IMR-90 (cell line): Measurements from ENCODE around the gene IGSF10. TPM values are rescaled to one million over a fixed set of nuclear protein-coding genes. Genes with fewer than 3 reads are reported as not detected.

Experiments used
- ATAC-seq: fragments of 200-7000 bp; cut with Tn5 transposase; 2 replicates; pipeline ENCODE4 v1.9.1; 2020; ENCODE audit warnings: low read depth, mild to moderate bottlenecking, moderate library complexity
- BruUV-seq: library from RNA; stranded (reverse); fragments of 400-500 nt; replicated peaks from 2 replicates; lab custom pipeline; 2021; lab: Mats Ljungman, UMichigan
- CTCF ChIA-PET: fragments of 300-600 bp; formaldehyde crosslinking; extraction: SDS; loops from one replicate; lab custom pipeline; 2021; ENCODE audit warnings: antibody characterized with exemption; lab: Yijun Ruan, JAX
- POLR2A ChIA-PET: fragments of 300-600 bp; sonication (Branson Sonifier 250); formaldehyde crosslinking; loops from one replicate; lab custom pipeline; 2022; ENCODE audit warnings: antibody characterized with exemption; ENCODE audit not compliant: unreplicated experiment; lab: Charles Lee
- DNase-seq: peaks from one replicate; pipeline ENCODE4 v3.0.0; 2013
- H2AFZ ChIP-seq: replicated peaks from 2 replicates; pipeline ENCODE3; 2013; ENCODE audit warnings: low read length, mild to moderate bottlenecking; ENCODE audit not compliant: poor library complexity
- H2AK5ac ChIP-seq: 2 replicates; pipeline ENCODE4 v1.6.1; 2013; ENCODE audit warnings: low read depth, low read length, inconsistent platforms
- H2AK9ac ChIP-seq: replicated peaks from 2 replicates; pipeline ENCODE3; 2013; ENCODE audit warnings: mild to moderate bottlenecking, low read depth, low read length, moderate library complexity; ENCODE audit not compliant: poor library complexity
- H2BK120ac ChIP-seq: 2 replicates; pipeline ENCODE4 v1.6.1; 2013; ENCODE audit warnings: low read depth, low read length, inconsistent platforms
- H2BK15ac ChIP-seq: 3 replicates; pipeline ENCODE4 v1.6.1; 2013; ENCODE audit warnings: low read depth, low read length, inconsistent platforms
- H2BK20ac ChIP-seq: 2 replicates; pipeline ENCODE4 v1.6.1; 2013; ENCODE audit warnings: low read depth, mild to moderate bottlenecking, inconsistent platforms, low read length, moderate library complexity
- H2BK5ac ChIP-seq: 2 replicates; pipeline ENCODE4 v1.6.1; 2013; ENCODE audit warnings: mild to moderate bottlenecking, low read depth, low read length, inconsistent platforms; ENCODE audit not compliant: poor library complexity, severe bottlenecking
- H3K14ac ChIP-seq: replicated peaks from 2 replicates; pipeline ENCODE4 v1.6.1; 2013; ENCODE audit warnings: low read depth, low read length, inconsistent platforms
- H3K18ac ChIP-seq: 2 replicates; pipeline ENCODE4 v1.6.1; 2013; ENCODE audit warnings: low read depth, low read length, control low read depth
- H3K23ac ChIP-seq: 2 replicates; pipeline ENCODE4 v1.6.1; 2013; ENCODE audit warnings: low read depth, low read length, inconsistent platforms
- H3K27ac ChIP-seq: 2 replicates; pipeline ENCODE4 v1.5.1; 2013; ENCODE audit warnings: mild to moderate bottlenecking, control low read depth, low read length; ENCODE audit not compliant: insufficient read depth
- H3K27me3 ChIP-seq: 2 replicates; pipeline ENCODE4 v1.6.1; 2013; ENCODE audit warnings: low read length; ENCODE audit not compliant: control insufficient read depth, insufficient read depth
- H3K36me3 ChIP-seq: 2 replicates; pipeline ENCODE4 v1.6.1; 2013; ENCODE audit warnings: low read length, mixed read lengths; ENCODE audit not compliant: control insufficient read depth, insufficient read depth
- H3K4ac ChIP-seq: 2 replicates; pipeline ENCODE4 v1.6.1; 2013; ENCODE audit warnings: low read depth, low read length, inconsistent platforms
- H3K4me1 ChIP-seq: 2 replicates; pipeline ENCODE4 v1.6.1; 2013; ENCODE audit warnings: low read length, mixed read lengths; ENCODE audit not compliant: control insufficient read depth, insufficient read depth
- H3K4me2 ChIP-seq: 2 replicates; pipeline ENCODE4 v1.6.1; 2013; ENCODE audit warnings: low read depth, mild to moderate bottlenecking, control low read depth, low read length, moderate library complexity
- H3K4me3 ChIP-seq: 2 replicates; pipeline ENCODE4 v1.5.1; 2013; ENCODE audit warnings: low read depth, mild to moderate bottlenecking, control low read depth, low read length, moderate library complexity; ENCODE audit not compliant: insufficient read depth
- H3K56ac ChIP-seq: 2 replicates; pipeline ENCODE4 v1.6.1; 2013; ENCODE audit warnings: low read length, inconsistent platforms; ENCODE audit not compliant: insufficient read depth; ENCODE audit errors: extremely low read depth
- H3K79me1 ChIP-seq, 2 experiments: 2 replicates each; pipeline ENCODE4 v1.6.1; 2013; ENCODE audit warnings: low read length in 2 of 2, inconsistent platforms in 1 of 2, low read depth in 1 of 2
- H3K9ac ChIP-seq: 2 replicates; pipeline ENCODE4 v1.6.1; 2013; ENCODE audit warnings: low read depth, low read length, control low read depth
- H3K9me1 ChIP-seq: 2 replicates; pipeline ENCODE4 v1.6.1; 2013; ENCODE audit warnings: low read length, inconsistent platforms; ENCODE audit not compliant: insufficient read depth
- H3K9me3 ChIP-seq: 2 replicates; pipeline ENCODE4 v1.6.1; 2013; ENCODE audit warnings: low read length; ENCODE audit not compliant: control insufficient read depth, insufficient read depth
- H4K20me1 ChIP-seq: 2 replicates; pipeline ENCODE4 v1.6.1; 2013; ENCODE audit warnings: low read length, inconsistent platforms; ENCODE audit not compliant: insufficient read depth
- H4K5ac ChIP-seq: 2 replicates; pipeline ENCODE4 v1.6.1; 2013; ENCODE audit warnings: mild to moderate bottlenecking, low read depth, low read length, control low read depth
- H4K8ac ChIP-seq, 2 experiments: 2 replicates each; pipeline ENCODE4 v1.6.1; 2013; ENCODE audit warnings: low read depth in 2 of 2, low read length in 2 of 2, control low read depth in 1 of 2, inconsistent platforms in 1 of 2
- H4K91ac ChIP-seq: 2 replicates; pipeline ENCODE4 v1.6.1; 2013; ENCODE audit warnings: low read depth, low read length, inconsistent platforms; ENCODE audit not compliant: insufficient read depth
- BHLHE40 ChIP-seq: fragments of 150-350 bp; IDR thresholded peaks from 2 replicates; pipeline ENCODE4 v1.6.1; 2016; ENCODE audit warnings: mild to moderate bottlenecking, low read depth, low read length
- CEBPB ChIP-seq: IDR thresholded peaks from 2 replicates; pipeline ENCODE4 v1.6.1; 2012; ENCODE audit warnings: low read depth, low read length, improper control_type of control experiment
- FOS ChIP-seq: fragments of 150-350 bp; IDR thresholded peaks from 2 replicates; pipeline ENCODE4 v1.6.1; 2016; ENCODE audit warnings: low read depth, low read length
- MAFK ChIP-seq: IDR thresholded peaks from 2 replicates; pipeline ENCODE4 v1.6.1; 2012; ENCODE audit warnings: low read depth, low read length, improper control_type of control experiment
- NFE2L2 ChIP-seq: fragments of 150-350 bp; IDR thresholded peaks from 2 replicates; pipeline ENCODE4 v1.6.1; 2016; ENCODE audit warnings: low read depth, mild to moderate bottlenecking, low read length
- POLR2A ChIP-seq: IDR thresholded peaks from 2 replicates; pipeline ENCODE4 v1.6.1; 2012; ENCODE audit warnings: mild to moderate bottlenecking, low read depth, low read length
- RAD21 ChIP-seq: IDR thresholded peaks from 2 replicates; pipeline ENCODE4 v1.6.1; 2012; ENCODE audit warnings: low read length, improper control_type of control experiment
- RFX5 ChIP-seq: IDR thresholded peaks from 2 replicates; pipeline ENCODE4 v1.8.0; 2012; ENCODE audit warnings: low read depth, mild to moderate bottlenecking, low read length, moderate library complexity
- SMC3 ChIP-seq: fragments of 150-350 bp; IDR thresholded peaks from 2 replicates; pipeline ENCODE4 v1.6.1; 2016; ENCODE audit warnings: low read depth, mild to moderate bottlenecking, antibody characterized with exemption, low read length, moderate library complexity
- WGBS, 2 experiments: methylation state at CpG; one replicate each; pipeline versions ENCODE4 v1.1.5 to v1.1.7; 2013; ENCODE audit warnings: missing lambda C conversion rate in 2 of 2; ENCODE audit not compliant: insufficient read length in 1 of 2; ENCODE audit errors: extremely low coverage in 2 of 2; 5-methylcytosine and 5-hydroxymethylcytosine counted together
- dilution Hi-C: fragments of 300-500 bp; cut with HindIII; formaldehyde crosslinking; loops from one replicate; pipeline ENCODE4 v1.14.3; 2018; ENCODE audit warnings: low sequenced_read_pairs; ENCODE audit not compliant: unreplicated experiment
- in situ Hi-C: fragments of 300-500 bp; cut with MboI; formaldehyde crosslinking; loops from 3 replicates; pipeline ENCODE4 v1.14.3; 2019; ENCODE audit warnings: low sequenced_read_pairs, inconsistent platforms, mixed read lengths
- intact Hi-C: fragments of 100-400 bp; cut with micrococcal nuclease; formaldehyde crosslinking; loops from 2 replicates; pipeline ENCODE4 v1.10.0; 2022
- polyA plus RNA-seq, 3 experiments: library from polyadenylated mRNA; depleted of rRNA; stranded (reverse); fragments of >200 nt; gene quantifications; 2 replicates each; pipeline ENCODE4 v1.2.3, GENCODE V29; 2012; ENCODE audit warnings: low replicate concordance in 1 of 3
- total RNA-seq: library from RNA; depleted of rRNA; stranded (reverse); fragments of >200 nt; gene quantifications from 2 replicates; pipeline ENCODE4 v1.2.3, GENCODE V29; 2012
- TF ChIP-seq, protein P1 (sequence below): fragments of 150-350 bp; IDR thresholded peaks from 2 replicates; pipeline ENCODE4 v1.6.1; 2017; ENCODE audit warnings: mild to moderate bottlenecking, antibody characterized with exemption, low read length, low read depth

Gene IGSF10
- total and polyA plus RNA-seq, 2 of the 4 experiments (the other 2 are of a cell fraction): under 0.01 to 0.07 TPM

DNA sequence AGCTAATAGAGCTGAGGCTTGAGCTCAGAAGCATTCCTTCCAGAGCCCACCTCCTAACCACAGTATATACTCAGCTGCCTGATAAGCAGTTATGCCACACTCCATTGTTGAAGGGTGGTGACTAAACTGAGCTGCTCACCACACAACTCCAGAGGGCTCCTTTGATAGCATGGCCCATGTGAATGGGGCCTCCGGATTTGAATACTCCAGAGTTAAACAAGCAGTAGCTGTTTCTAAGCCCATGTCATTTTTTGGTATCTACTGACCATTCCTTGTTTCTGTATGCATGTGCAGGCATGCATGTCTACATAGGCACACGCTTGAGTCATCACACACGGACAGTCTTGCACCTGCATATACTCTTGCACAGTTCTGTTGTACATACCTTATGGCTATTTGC is 28.9 kb downstream of the IGSF10 start:
- Histone ChIP-seq H3K4me1 (peaks cover 6% of the 10 kb centered on the region), H2AFZ (peak overlapping the region; percentile 58), H3K27ac (no peak overlapping the region), H2BK120ac (peak overlapping the region; percentile 30), H3K4ac (no peak overlapping the region; the same call in none of the 2 replicates), H3K79me1 (no peaks in the 10 kb centered on the region), H3K9me1 (peaks cover 13% of the 10 kb centered on the region), H4K91ac (0 out of 2 replicates have a peak overlapping the region, but pooled peaks have one; percentile 0), H2BK5ac (peak overlapping the region; percentile 43), H4K5ac (no peak overlapping the region), H3K9me3 (no peaks in the 10 kb centered on the region), H3K14ac (no peak overlapping the region; the same call in 1 of the 2 replicates), H3K18ac (0 out of 2 replicates have a peak overlapping the region, but pooled peaks have one; percentile 1), H4K8ac (no peak overlapping the region), H3K23ac (no peak overlapping the region; the same call in 1 of the 2 replicates), H2AK9ac (no peak overlapping the region), H2BK15ac (0 out of 3 replicates have a peak overlapping the region, but pooled peaks have one; percentile 15), H3K4me3 (no peak overlapping the region), H4K20me1 (no peaks in the 10 kb centered on the region), H3K9ac (no peak overlapping the region), H3K4me2 (no peak overlapping the region), H2AK5ac (peak overlapping the region; percentile 60; the same call in 1 of the 2 replicates), H3K36me3 (no peaks in the 10 kb centered on the region), H3K27me3 (no peaks in the 10 kb centered on the region), H3K56ac (no peak overlapping the region), H2BK20ac (peak overlapping the region; percentile 51; the same call in 1 of the 2 replicates)
- intact Hi-C loops: loop anchor here (10.0 kb wide), 1 partner anchor 267 kb away; no protein-coding TSS in a partner anchor
- in situ Hi-C loops: loop anchor here (10.0 kb wide), 1 partner anchor 207 kb away; no protein-coding TSS in a partner anchor
- peak; percentile 32; the same call in 1 of the 2 replicates for TF ChIP-seq CEBPB
- TF ChIP-seq SMC3: no peak
- TF ChIP-seq, protein P1, sequence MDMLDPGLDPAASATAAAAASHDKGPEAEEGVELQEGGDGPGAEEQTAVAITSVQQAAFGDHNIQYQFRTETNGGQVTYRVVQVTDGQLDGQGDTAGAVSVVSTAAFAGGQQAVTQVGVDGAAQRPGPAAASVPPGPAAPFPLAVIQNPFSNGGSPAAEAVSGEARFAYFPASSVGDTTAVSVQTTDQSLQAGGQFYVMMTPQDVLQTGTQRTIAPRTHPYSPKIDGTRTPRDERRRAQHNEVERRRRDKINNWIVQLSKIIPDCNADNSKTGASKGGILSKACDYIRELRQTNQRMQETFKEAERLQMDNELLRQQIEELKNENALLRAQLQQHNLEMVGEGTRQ: no peak
- TF ChIP-seq FOS: no peak
- TF ChIP-seq BHLHE40: peak; percentile 57
- no peak for TF ChIP-seq RAD21
- peak; percentile 23; the same call in 1 of the 2 replicates for TF ChIP-seq MAFK
- TF ChIP-seq NFE2L2: no peak
- no peak for TF ChIP-seq POLR2A
- no peak for TF ChIP-seq RFX5
- ATAC-seq: peak; percentile 80
- WGBS, 2 experiments: 57% methylated on average over 1 of the region's 3 CpGs; no CpG with 5 or more reads in 1 of the 2 experiments
- no TSS peak for BruUV-seq
- dilution Hi-C loops: no loop called here
- ChIA-PET POLR2A (no interaction called here), CTCF (interaction anchor here (1.2 kb wide), 1 partner anchor 9 kb away, joined by 3 read pairs; no protein-coding TSS in a partner anchor)
- DNase-seq: peak; percentile 89
